ENCODE results near the gene RPS8. TPM values are rescaled to one million over a fixed set of nuclear protein-coding genes. Genes with fewer than 3 reads are reported as not detected.

RPS8 gene
- total RNA-seq, 1 donor from 2014 or later: 1,187 TPM

- Mint-ChIP-seq H3K9me3 (ENCODE audit: unreplicated experiment) (peaks cover 3% of the 10 kb centered on the region), H3K27me3 (ENCODE audit: low read depth, unreplicated experiment) (peaks cover 2% of the 10 kb centered on the region), H3K4me1 (ENCODE audit: low read depth, unreplicated experiment) (peaks cover 15% of the 10 kb centered on the region), H3K27ac (ENCODE audit: unreplicated experiment) (peak overlapping the region; percentile 99), H3K4me3 (ENCODE audit: unreplicated experiment) (peak overlapping the region; percentile 81), H3K36me3 (ENCODE audit: low read depth, unreplicated experiment) (peaks cover 10% of the 10 kb centered on the region)
- no peaks in the 10 kb centered on the region for H3K27me3 ChIP-seq (ENCODE audit: insufficient read depth, low read length)
- no peaks in the 10 kb centered on the region for H3K79me2 ChIP-seq (ENCODE audit: insufficient read depth, low read length)
- H3K4me2 ChIP-seq (ENCODE audit: low read length): peak overlapping the region; percentile 84
- H3K36me3 ChIP-seq (ENCODE audit: insufficient read depth, low read length): peaks cover 13% of the 10 kb centered on the region
- TF ChIP-seq CTCF (IDR thresholded peaks at IDR 0.05; ENCODE audit: insufficient read depth, low read depth, low read length) (no peak), EZH2 (IDR thresholded peaks at IDR 0.05; ENCODE audit: insufficient read depth, low read length) (no peak)
- H2AFZ ChIP-seq (ENCODE audit: low read depth, low read length): peak overlapping the region; percentile 83
- no peaks in the 10 kb centered on the region for H3K9me3 ChIP-seq (ENCODE audit: insufficient read depth, low read depth, low read length)
- H3K9ac ChIP-seq (ENCODE audit: low read length): peak overlapping the region; percentile 94
- peak overlapping the region; percentile 99 for H3K27ac ChIP-seq (ENCODE audit: low read depth, low read length)
- H3K4me1 ChIP-seq (ENCODE audit: insufficient read depth, low read length): peaks cover 13% of the 10 kb centered on the region
- DNase-seq (ENCODE audit: low read depth) (peak; percentile 94), FAIRE-seq (peak; percentile 39)
- no peaks in the 10 kb centered on the region for H4K20me1 ChIP-seq (ENCODE audit: insufficient read depth, low read length)
- peak overlapping the region; percentile 60 for H3K4me3 ChIP-seq (ENCODE audit: insufficient read depth, low read depth, low read length)
These were observed 44.4 kb downstream of the RPS8 start for GRCh38 chr1:44819608-44820327.

GRCh38 chr1:44820328-44821239, 45.2 kb downstream of the RPS8 start:
- no peak for DNase-seq (ENCODE audit: low read depth)

More at GRCh38 chr1:44820328-44821239, 45.2 kb downstream of the RPS8 start:
- peak overlapping the region; percentile 84 for H3K4me2 ChIP-seq (ENCODE audit: low read length)
- H2AFZ ChIP-seq (ENCODE audit: low read depth, low read length): peak overlapping the region; percentile 83
- peak overlapping the region; percentile 60 for H3K4me3 ChIP-seq (ENCODE audit: insufficient read depth, low read depth, low read length)
- peak overlapping the region; percentile 94 for H3K9ac ChIP-seq (ENCODE audit: low read length)
- Mint-ChIP-seq H3K27ac (ENCODE audit: unreplicated experiment) (peak overlapping the region; percentile 99), H3K27me3 (ENCODE audit: low read depth, unreplicated experiment) (peaks cover 2% of the 10 kb centered on the region), H3K4me3 (ENCODE audit: unreplicated experiment) (peak overlapping the region; percentile 81), H3K4me1 (ENCODE audit: low read depth, unreplicated experiment) (peaks cover 8% of the 10 kb centered on the region), H3K9me3 (ENCODE audit: unreplicated experiment) (peaks cover 3% of the 10 kb centered on the region), H3K36me3 (ENCODE audit: low read depth, unreplicated experiment) (peaks cover 3% of the 10 kb centered on the region)
- peak overlapping the region; percentile 99 for H3K27ac ChIP-seq (ENCODE audit: low read depth, low read length)
- H3K27me3 ChIP-seq (ENCODE audit: insufficient read depth, low read length): no peaks in the 10 kb centered on the region
- TF ChIP-seq EZH2 (IDR thresholded peaks at IDR 0.05; ENCODE audit: insufficient read depth, low read length): no peak
- TF ChIP-seq CTCF (IDR thresholded peaks at IDR 0.05; ENCODE audit: insufficient read depth, low read depth, low read length): no peak
- H3K4me1 ChIP-seq (ENCODE audit: insufficient read depth, low read length): peaks cover 11% of the 10 kb centered on the region
- no peaks in the 10 kb centered on the region for H3K9me3 ChIP-seq (ENCODE audit: insufficient read depth, low read depth, low read length)
- no peak for FAIRE-seq
- H4K20me1 ChIP-seq (ENCODE audit: insufficient read depth, low read length): no peaks in the 10 kb centered on the region
- H3K79me2 ChIP-seq (ENCODE audit: insufficient read depth, low read length): no peaks in the 10 kb centered on the region
- peaks cover 6% of the 10 kb centered on the region for H3K36me3 ChIP-seq (ENCODE audit: insufficient read depth, low read length)

Data from astrocyte (in vitro differentiated cells and primary cell).